T-helper 1 cell treated with Interleukin-12 subunit alpha and Interleukin-12 subunit beta and Interleukin-4 antibody, amounts not matched to agents 30 μg/mL and 1 μg/mL, for 36 hours (primary cell): ENCODE data around the gene SAE1.
"Not testable (repeated sequence)": the region's sequence is repeated elsewhere in the genome, so short reads cannot be mapped to it uniquely, and the experiment has no call there.

Source experiments
- H3K27ac Mint-ChIP-seq: one replicate; pipeline ENCODE4 v1.8.0; 2021; ENCODE audit warnings: mild to moderate bottlenecking, mixed read lengths
- H3K27me3 Mint-ChIP-seq: one replicate; pipeline ENCODE4 v1.8.0; 2021; ENCODE audit warnings: low read depth, mixed read lengths
- H3K36me3 Mint-ChIP-seq: one replicate; pipeline ENCODE4 v1.8.0; 2021; ENCODE audit warnings: low read depth, mixed read lengths
- H3K4me1 Mint-ChIP-seq: one replicate; pipeline ENCODE4 v1.8.0; 2021; ENCODE audit warnings: low read depth, mixed read lengths
- H3K4me3 Mint-ChIP-seq: one replicate; pipeline ENCODE4 v1.8.0; 2021; ENCODE audit warnings: mild to moderate bottlenecking, moderate library complexity, mixed read lengths
- H3K9me3 Mint-ChIP-seq: one replicate; pipeline ENCODE4 v1.8.0; 2021; ENCODE audit warnings: mixed read lengths

SAE1 gene

DNA sequence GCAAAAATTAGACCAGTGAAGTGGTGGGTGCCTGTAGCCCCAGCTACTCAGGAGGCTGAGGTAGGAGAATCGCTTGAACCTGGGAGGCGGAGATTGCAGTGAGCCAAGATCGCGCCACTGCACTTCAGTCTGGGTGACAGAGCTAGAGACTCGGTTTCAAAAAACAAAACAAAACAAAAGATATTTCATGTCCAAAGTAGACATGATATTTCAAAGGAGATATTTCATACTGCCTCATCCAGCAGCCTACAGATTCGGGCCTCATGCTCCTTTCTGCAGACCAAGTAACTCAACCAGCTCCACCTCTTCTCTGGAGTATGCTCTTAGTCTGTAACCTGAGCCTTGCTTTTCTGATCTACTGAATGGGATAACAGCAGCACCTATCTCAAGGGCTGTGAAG lies 32.0 kb upstream of the SAE1 start:
- H3K27me3 Mint-ChIP-seq, result no peaks in the 10 kb centered on the region
- H3K4me1 Mint-ChIP-seq, result peaks cover 57% of the 10 kb centered on the region
- H3K4me3 Mint-ChIP-seq, result no peak overlapping the region
- H3K27ac Mint-ChIP-seq, result no peak overlapping the region
- H3K9me3 Mint-ChIP-seq, result no peaks in the 10 kb centered on the region
- H3K36me3 Mint-ChIP-seq, result peaks cover 20% of the 10 kb centered on the region

DNA sequence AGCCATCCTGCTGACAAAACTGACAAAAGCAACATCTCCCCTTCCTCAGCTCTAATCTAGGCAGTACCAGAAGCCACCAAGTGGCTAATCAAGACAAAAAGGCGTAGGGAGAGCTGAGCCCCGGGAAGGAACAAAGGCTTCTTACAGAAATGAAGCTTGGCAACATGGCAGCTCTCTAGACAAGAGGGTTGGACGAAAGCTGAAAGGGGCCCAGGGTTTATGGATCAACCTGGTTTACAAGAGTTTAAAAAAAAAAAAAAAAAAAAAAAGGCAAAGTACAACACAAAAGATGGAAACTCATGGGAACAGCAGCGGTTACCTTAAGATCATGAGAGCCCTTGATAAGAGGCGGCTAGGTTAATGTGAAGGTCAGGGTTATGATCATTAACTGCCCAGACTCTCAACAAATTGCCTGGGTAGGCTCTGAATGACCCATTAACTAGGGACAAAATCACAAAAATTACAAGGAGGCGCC lies 31.0 kb upstream of the SAE1 start:
- Mint-ChIP-seq H3K27me3 (no peaks in the 10 kb centered on the region), H3K27ac (no peak overlapping the region), H3K4me3 (no peak overlapping the region), H3K9me3 (no peaks in the 10 kb centered on the region), H3K36me3 (peaks cover 16% of the 10 kb centered on the region), H3K4me1 (peaks cover 51% of the 10 kb centered on the region)

DNA sequence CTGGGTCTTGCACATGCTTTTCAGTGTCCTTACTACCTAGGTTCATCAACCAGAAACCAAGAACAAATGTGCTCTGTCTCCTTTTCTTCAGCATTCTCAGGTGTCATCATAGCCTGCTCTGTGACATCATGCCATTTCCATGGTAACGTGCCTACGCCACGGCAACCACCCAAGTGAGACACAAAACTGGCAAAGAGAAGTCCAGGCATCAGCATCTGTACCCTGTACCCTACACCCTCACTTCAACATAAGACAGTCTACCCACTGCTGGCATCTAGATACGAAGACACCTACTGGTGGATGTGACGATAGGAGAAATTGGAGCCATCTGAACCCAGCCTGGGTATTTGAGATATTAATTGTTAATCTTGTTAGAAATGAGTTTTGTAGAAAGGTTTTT lies 30.3 kb upstream of the SAE1 start:
- H3K4me1 Mint-ChIP-seq, result peaks cover 46% of the 10 kb centered on the region
- H3K36me3 Mint-ChIP-seq, result peaks cover 14% of the 10 kb centered on the region
- H3K27me3 Mint-ChIP-seq, result no peaks in the 10 kb centered on the region
- H3K9me3 Mint-ChIP-seq, result no peaks in the 10 kb centered on the region
- peak overlapping the region; percentile 63 for H3K27ac Mint-ChIP-seq
- no peak overlapping the region for H3K4me3 Mint-ChIP-seq

DNA sequence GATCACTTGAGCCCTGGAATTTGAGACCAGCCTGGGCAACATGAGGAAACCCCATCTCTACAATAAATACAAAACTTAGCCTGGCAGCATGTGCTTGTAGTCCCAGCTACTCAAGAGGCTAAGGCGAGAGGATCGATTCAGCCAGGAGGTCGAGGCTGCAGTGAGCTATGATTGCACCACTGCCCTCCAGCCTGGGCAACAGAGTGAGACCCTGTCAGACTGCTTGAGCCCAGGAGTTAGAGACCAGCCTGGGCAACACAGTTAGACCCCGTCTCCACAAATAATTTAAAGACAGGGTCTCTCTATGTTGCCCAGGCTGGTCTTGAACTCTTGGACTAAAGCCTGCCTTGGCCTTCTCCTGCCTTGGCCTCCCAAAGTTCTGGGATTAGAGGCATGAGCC lies 29.5 kb upstream of the SAE1 start:
- not testable (repeated sequence) for H3K4me3 Mint-ChIP-seq, H3K27me3 Mint-ChIP-seq, H3K9me3 Mint-ChIP-seq, H3K27ac Mint-ChIP-seq
- Mint-ChIP-seq H3K36me3 (peaks cover 18% of the 10 kb centered on the region), H3K4me1 (peaks cover 44% of the 10 kb centered on the region)

DNA sequence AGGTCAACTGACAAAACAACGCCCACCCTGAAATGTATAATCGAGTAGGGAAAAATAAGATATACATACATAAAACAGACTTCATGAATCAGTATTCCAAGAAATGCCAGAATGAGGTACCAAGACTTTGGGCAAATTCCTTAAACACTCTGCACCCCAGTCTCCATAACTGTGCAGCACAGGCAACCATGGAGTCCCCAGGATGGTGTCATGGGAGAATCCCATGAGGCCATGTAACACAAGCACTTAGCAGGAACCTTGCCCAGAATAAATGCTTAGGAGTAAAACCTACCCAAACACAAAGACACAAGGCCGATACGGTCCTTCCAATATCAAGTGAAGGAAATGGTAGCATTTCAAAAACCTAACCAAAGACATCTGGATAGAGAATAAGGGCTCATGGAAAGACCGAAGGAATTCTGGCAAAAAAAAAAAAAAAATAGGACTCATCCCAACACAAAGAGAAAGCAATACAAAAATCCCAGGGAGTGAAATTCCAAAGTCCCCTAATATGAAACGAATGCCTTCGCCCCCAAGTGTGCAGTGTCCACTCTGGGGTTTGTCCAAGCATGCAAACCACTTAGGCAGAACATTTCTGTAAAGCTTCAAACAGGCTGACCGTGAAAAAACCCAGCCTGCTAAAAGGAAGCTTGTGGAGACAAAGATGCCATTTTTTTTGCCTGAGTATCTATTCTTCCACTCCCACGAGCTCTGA lies 28.1 kb upstream of the SAE1 start:
- H3K4me1 Mint-ChIP-seq, result peaks cover 45% of the 10 kb centered on the region
- H3K36me3 Mint-ChIP-seq, result peaks cover 14% of the 10 kb centered on the region
- no peaks in the 10 kb centered on the region for H3K27me3 Mint-ChIP-seq
- H3K9me3 Mint-ChIP-seq, result no peaks in the 10 kb centered on the region
- no peak overlapping the region for H3K27ac Mint-ChIP-seq
- H3K4me3 Mint-ChIP-seq, result no peak overlapping the region

DNA sequence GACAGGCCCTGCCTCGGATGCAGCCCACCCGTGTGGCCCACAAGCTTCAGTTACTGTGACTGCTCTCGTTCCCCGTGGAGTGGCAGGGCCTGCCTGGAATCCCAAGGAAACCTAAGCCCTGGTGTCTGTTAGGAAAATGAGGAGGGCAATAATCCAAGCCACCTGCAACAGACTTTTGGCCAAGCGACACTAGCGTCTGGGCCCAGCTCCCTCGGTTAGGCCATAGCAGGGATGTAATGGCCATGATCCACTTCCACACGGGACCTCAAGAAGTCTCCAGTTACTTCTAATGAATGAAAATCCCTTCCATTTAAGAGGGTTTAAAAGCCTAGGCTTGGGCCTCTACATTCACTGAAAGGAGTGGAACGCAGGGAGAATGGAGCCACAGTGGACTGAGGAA lies 26.0 kb upstream of the SAE1 start:
- H3K27ac Mint-ChIP-seq, result no peak overlapping the region
- no peak overlapping the region for H3K4me3 Mint-ChIP-seq
- H3K27me3 Mint-ChIP-seq, result no peaks in the 10 kb centered on the region
- no peaks in the 10 kb centered on the region for H3K9me3 Mint-ChIP-seq
- H3K4me1 Mint-ChIP-seq, result peaks cover 56% of the 10 kb centered on the region
- peaks cover 19% of the 10 kb centered on the region for H3K36me3 Mint-ChIP-seq

DNA sequence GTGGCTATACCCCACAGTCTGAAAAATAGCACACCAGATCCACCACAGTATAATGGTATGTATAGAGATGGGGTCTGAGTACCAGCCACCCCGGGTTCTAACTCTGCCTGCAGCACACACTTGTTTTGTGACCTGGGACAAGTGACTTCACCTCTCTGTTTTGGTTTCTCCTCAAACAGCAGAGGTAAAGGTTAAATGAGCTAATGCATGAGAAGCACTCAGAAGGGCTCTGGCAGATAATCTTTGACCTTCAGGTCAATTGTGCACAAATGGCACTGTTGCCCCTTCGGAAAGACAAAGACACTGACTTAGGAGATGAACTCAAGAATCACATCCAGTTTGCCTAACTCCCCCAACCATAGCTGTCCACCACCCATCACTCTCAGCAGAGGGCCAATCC lies 24.8 kb upstream of the SAE1 start:
- Mint-ChIP-seq H3K4me3 (no peak overlapping the region), H3K36me3 (peaks cover 28% of the 10 kb centered on the region), H3K9me3 (no peaks in the 10 kb centered on the region), H3K4me1 (peaks cover 56% of the 10 kb centered on the region), H3K27me3 (no peaks in the 10 kb centered on the region), H3K27ac (peak overlapping the region; percentile 96)

DNA sequence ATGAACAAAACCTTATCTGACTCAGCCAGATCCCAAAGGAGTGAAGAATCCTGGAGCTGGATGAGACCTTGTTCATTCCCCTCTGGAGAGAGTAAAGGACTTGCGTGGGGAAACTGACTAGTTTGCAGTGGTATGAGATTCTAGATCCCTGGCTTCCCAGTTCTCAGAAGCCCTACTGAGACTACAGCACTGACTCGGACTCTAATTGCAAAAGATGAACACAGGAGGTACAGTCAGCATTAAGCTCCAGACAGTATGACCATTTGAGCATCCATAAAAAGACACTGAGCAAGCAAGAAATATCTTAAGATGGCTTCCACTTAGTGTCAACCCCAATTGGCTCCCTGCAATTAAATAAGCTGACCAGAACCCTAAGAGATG lies 23.8 kb upstream of the SAE1 start:
- no peaks in the 10 kb centered on the region for H3K27me3 Mint-ChIP-seq
- peak overlapping the region; percentile 96 for H3K27ac Mint-ChIP-seq
- no peaks in the 10 kb centered on the region for H3K9me3 Mint-ChIP-seq
- H3K4me3 Mint-ChIP-seq, result peak overlapping the region; percentile 62
- H3K4me1 Mint-ChIP-seq, result peaks cover 56% of the 10 kb centered on the region
- peaks cover 36% of the 10 kb centered on the region for H3K36me3 Mint-ChIP-seq

DNA sequence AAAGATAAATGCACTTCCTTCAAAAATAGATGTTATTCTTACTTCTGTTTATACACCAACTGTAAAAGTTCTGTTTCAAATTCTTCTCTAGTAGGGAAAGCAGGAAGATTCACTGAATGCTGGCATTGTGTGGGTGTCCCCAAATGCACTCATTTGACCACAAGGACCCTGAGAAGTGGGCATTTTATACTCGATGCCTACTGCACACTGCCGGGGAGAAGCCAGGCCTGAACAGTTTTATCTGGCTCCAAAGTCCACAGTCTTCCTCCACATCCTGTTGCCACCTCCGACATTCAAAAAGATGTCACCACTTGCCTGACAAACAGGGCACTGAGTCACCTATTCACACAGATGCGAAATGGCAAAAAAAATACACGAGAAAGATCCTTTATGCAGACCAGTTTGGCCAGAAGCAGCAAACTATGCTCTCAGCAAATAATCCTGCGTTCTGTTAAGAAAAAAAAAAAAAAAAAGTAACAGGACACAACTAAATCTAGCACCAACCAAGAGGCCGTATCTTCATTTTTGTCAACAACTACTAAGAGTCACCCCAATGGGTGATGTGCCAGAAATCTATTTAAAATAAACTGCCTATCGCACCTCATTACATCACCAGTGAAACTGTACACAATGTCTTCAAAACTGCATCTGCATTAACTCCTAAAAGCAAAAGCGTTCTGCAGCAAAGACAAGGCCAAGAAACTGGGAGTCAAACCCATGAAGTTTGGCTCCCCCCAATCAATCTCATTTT lies 23.3 kb upstream of the SAE1 start:
- peak overlapping the region; percentile 62 for H3K4me3 Mint-ChIP-seq
- peaks cover 53% of the 10 kb centered on the region for H3K4me1 Mint-ChIP-seq
- H3K27me3 Mint-ChIP-seq, result no peaks in the 10 kb centered on the region
- peak overlapping the region; percentile 96 for H3K27ac Mint-ChIP-seq
- no peaks in the 10 kb centered on the region for H3K9me3 Mint-ChIP-seq
- H3K36me3 Mint-ChIP-seq, result peaks cover 36% of the 10 kb centered on the region

DNA sequence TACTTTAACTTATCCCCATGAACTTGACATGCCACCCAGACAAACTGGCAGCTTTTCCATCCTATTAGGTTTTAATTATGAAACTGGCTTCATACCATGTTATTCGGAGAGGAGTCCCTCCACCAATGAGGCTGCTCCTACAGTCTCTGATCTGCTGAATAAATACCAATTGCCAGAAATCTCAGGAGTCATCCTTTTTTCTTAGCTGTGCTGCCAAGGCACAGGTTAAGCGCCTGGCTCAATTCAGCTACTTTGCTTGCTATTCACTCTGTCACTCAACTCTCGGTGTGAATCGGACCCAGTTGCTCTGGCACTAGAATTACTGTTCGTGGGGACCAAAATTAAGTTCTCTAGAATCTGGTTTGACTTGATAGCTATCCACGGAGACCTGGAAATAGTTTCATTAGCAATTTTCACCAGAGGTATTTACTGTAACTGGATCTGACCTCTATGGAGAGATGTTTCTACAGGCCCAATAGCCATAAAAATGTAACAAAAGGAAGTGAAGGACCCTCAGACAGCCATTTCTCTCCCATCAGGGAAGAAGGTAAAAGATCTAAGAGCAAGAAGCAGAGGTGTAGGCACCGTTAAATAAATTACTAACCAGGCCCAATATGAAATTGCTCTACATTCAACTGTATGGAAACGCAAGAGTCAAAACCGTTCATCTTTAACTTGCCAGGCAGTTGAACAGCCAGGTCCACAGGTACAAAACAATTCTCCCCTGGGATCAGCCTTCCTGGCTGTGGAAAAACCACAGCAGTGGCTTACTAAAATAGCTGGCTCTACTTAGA lies 22.5 kb upstream of the SAE1 start:
- H3K4me3 Mint-ChIP-seq, result peak overlapping the region; percentile 89
- H3K4me1 Mint-ChIP-seq, result peaks cover 48% of the 10 kb centered on the region
- no peaks in the 10 kb centered on the region for H3K9me3 Mint-ChIP-seq
- peaks cover 33% of the 10 kb centered on the region for H3K36me3 Mint-ChIP-seq
- H3K27me3 Mint-ChIP-seq, result no peaks in the 10 kb centered on the region
- H3K27ac Mint-ChIP-seq, result peak overlapping the region; percentile 96

DNA sequence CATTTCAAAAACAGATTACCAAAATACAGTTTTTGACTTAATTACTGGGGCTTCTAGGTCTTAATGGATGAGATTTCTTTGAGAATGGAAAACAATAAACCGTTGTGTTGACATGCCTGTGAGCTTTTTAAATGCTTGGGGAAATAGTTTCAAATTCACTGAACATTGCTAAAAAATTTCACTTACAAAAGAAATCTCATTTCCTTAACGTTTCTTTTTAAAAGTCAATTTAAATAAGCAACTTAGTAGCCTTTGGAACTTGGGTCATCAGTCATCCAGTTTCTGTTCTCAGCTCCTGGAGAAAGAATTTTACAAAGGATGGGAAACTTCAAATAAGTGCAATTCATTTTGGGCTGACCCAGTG lies 21.5 kb upstream of the SAE1 start:
- Mint-ChIP-seq H3K27me3 (no peaks in the 10 kb centered on the region), H3K27ac (peak overlapping the region; percentile 96), H3K4me1 (peaks cover 50% of the 10 kb centered on the region), H3K36me3 (peaks cover 36% of the 10 kb centered on the region), H3K4me3 (peak overlapping the region; percentile 89), H3K9me3 (no peaks in the 10 kb centered on the region)

DNA sequence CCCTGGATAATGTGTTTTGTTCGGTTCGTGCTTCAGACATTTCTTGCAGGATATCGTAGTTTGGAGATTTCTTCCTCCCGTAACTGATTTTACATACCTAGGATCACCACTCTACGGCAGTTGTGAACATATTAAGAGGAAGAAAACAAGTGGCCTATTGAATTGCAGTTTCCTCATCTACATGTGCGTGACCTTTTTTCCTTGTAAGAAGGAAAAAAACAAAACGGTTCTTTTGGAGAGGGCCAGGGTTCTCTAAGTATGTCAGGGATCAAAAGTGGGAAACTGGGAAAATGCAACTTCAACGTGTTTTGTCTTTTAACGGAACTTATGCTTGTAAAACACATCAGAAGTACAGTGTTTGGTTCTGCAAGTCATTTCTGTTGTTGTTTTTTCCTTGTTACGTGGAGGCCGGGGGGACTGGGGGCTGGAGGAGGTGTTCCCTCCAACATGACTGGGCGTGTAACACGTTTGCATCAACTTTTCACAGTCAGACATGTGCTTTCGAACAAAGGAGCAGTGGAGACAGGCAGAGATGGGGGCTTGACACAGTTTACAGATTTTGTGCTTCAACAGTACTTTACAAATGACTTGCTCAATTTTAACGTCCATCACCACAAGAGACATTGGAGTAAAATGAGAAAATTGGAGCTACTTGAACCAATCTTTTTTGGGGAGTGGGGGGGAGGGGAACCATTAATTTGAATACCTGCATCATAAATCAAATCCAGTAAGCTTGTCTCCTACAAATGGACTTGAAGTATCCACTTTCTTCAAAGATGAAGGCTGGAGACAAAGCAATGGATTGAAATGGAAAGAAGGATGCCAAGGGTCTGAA lies 20.9 kb upstream of the SAE1 start:
- peak overlapping the region; percentile 89 for H3K4me3 Mint-ChIP-seq
- H3K9me3 Mint-ChIP-seq, result no peaks in the 10 kb centered on the region
- H3K36me3 Mint-ChIP-seq, result peaks cover 36% of the 10 kb centered on the region
- peaks cover 51% of the 10 kb centered on the region for H3K4me1 Mint-ChIP-seq
- peak overlapping the region; percentile 96 for H3K27ac Mint-ChIP-seq
- no peaks in the 10 kb centered on the region for H3K27me3 Mint-ChIP-seq

DNA sequence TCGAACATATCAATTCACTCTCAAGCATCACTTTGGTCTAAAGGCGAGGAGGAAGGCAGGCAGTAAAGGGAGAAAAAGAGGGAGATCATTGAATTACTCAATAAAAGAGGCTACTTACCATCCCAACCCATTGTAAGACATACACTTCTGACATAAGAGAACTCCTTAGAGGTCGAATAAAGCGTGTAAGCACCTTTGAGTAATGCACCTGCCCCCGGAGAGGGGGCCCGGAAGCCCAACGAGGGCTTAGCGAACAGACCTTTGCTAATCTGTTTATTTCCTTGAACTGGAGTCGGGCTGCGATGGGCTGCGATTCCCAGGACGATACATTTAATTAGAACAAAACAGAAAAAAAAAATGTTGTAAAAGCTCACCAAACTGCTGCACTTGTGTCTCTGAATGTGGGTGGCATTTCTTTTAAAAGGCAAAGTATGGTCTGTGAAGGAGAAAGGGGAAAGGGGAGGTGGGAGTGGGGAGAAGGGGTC lies 20.1 kb upstream of the SAE1 start:
- Mint-ChIP-seq H3K27ac (peak overlapping the region; percentile 96), H3K36me3 (peaks cover 35% of the 10 kb centered on the region), H3K4me1 (peaks cover 51% of the 10 kb centered on the region), H3K9me3 (no peaks in the 10 kb centered on the region), H3K4me3 (peak overlapping the region; percentile 89), H3K27me3 (no peaks in the 10 kb centered on the region)
